OCI-LY1 (cell line): ENCODE measurements around the gene DLX4.

ENCODE experiments used
- H2AFZ ChIP-seq: fragments of 200-600 bp; sonication (generic), shearing (Covaris generic); 2 replicates; pipeline ENCODE4 v1.6.0; 2014; ENCODE audit warnings: antibody characterized with exemption, mild to moderate bottlenecking, low read length
- H3F3A ChIP-seq: fragments of 200-600 bp; sonication (generic), shearing (Covaris generic); 2 replicates; pipeline ENCODE4 v1.6.0; 2014; ENCODE audit warnings: mild to moderate bottlenecking, antibody characterized with exemption, low read length, moderate library complexity; ENCODE audit not compliant: insufficient read depth
- H3K27ac ChIP-seq: fragments of 200-600 bp; sonication (generic); 2 replicates; pipeline ENCODE4 v1.5.1; 2014; ENCODE audit warnings: low read length, mixed run types, mild to moderate bottlenecking, low read depth; ENCODE audit not compliant: poor library complexity, severe bottlenecking
- H3K27me3 ChIP-seq: fragments of 200-600 bp; sonication (generic); 2 replicates; pipeline ENCODE4 v1.6.0; 2014; ENCODE audit warnings: antibody characterized with exemption, mild to moderate bottlenecking, low read length, moderate library complexity; ENCODE audit not compliant: insufficient read depth
- H3K36me3 ChIP-seq: fragments of 200-600 bp; sonication (generic); 2 replicates; pipeline ENCODE4 v1.6.1; 2014; ENCODE audit warnings: mild to moderate bottlenecking, antibody characterized with exemption, low read length, moderate library complexity, mixed read lengths; ENCODE audit not compliant: insufficient read depth
- H3K4me1 ChIP-seq: fragments of 200-600 bp; sonication (generic); 2 replicates; pipeline ENCODE4 v1.5.1; 2014; ENCODE audit warnings: mild to moderate bottlenecking, low read length, moderate library complexity; ENCODE audit not compliant: insufficient read depth, severe bottlenecking
- H3K4me2 ChIP-seq: fragments of 200-600 bp; sonication (generic), shearing (Covaris generic); 2 replicates; pipeline ENCODE4 v1.6.1; 2014; ENCODE audit warnings: low read length
- H3K4me3 ChIP-seq: fragments of 200-600 bp; sonication (generic); 2 replicates; pipeline ENCODE4 v1.5.1; 2014; ENCODE audit warnings: low read length, low read depth, mild to moderate bottlenecking, mixed read lengths; ENCODE audit not compliant: poor library complexity, severe bottlenecking
- H3K79me2 ChIP-seq: fragments of 200-600 bp; shearing (Covaris generic); 2 replicates; pipeline ENCODE4 v1.6.1; 2016; ENCODE audit warnings: mixed run types, low read length, mixed read lengths; ENCODE audit not compliant: insufficient read depth
- H3K9ac ChIP-seq: fragments of 200-600 bp; sonication (generic), shearing (Covaris generic); 2 replicates; pipeline ENCODE4 v1.6.1; 2014; ENCODE audit warnings: mild to moderate bottlenecking, low read length, mixed read lengths
- H3K9me2 ChIP-seq: fragments of 200-600 bp; sonication (generic), shearing (Covaris generic); 2 replicates; pipeline ENCODE4 v1.6.1; 2014; ENCODE audit warnings: low read depth, mild to moderate bottlenecking, low read length, mixed read lengths
- H3K9me3 ChIP-seq: fragments of 200-600 bp; shearing (Covaris generic); 2 replicates; pipeline ENCODE4 v1.6.1; 2014; ENCODE audit warnings: low read length, mixed read lengths
- H4K20me1 ChIP-seq: fragments of 200-600 bp; sonication (generic), shearing (Covaris generic); 2 replicates; pipeline ENCODE4 v1.6.0; 2016; ENCODE audit warnings: mild to moderate bottlenecking, low read length; ENCODE audit not compliant: insufficient read depth
- CTCF ChIP-seq: fragments of 200-600 bp; sonication (generic), shearing (Covaris generic); IDR thresholded peaks from 2 replicates; pipeline ENCODE4 v1.5.1; 2017; ENCODE audit warnings: mild to moderate bottlenecking, antibody characterized with exemption, low read length, moderate library complexity, mixed read lengths
- EZH2 ChIP-seq: fragments of 200-600 bp; sonication (generic), shearing (Covaris generic); IDR thresholded peaks from 2 replicates; pipeline ENCODE4 v1.8.0; 2017; ENCODE audit warnings: borderline replicate concordance, mixed run types, mild to moderate bottlenecking, antibody characterized with exemption, low read length, moderate library complexity, mixed read lengths

DLX4 gene

GRCh38 chr17:49992191-49992932 lies 23.4 kb downstream of the DLX4 start:
- H3K27me3 ChIP-seq: 0 out of 2 replicates have a peak, but pooled peaks cover 7% of the 10 kb centered on the region
- no peaks in the 10 kb centered on the region for H3K9me3 ChIP-seq
- H3K36me3 ChIP-seq: no peaks in the 10 kb centered on the region
- no peaks in the 10 kb centered on the region for H3K79me2 ChIP-seq
- H3K4me2 ChIP-seq: no peak overlapping the region
- H3K4me1 ChIP-seq: no peaks in the 10 kb centered on the region
- no peak overlapping the region for H3K9ac ChIP-seq
- no peak overlapping the region for H3K27ac ChIP-seq
- H2AFZ ChIP-seq: no peak overlapping the region
- no peak overlapping the region for H3K4me3 ChIP-seq
- no peaks in the 10 kb centered on the region for H3K9me2 ChIP-seq
- H4K20me1 ChIP-seq: no peaks in the 10 kb centered on the region
- no peak for TF ChIP-seq EZH2
- TF ChIP-seq CTCF: no peak
- no peaks in the 10 kb centered on the region for H3F3A ChIP-seq

GRCh38 chr17:49992933-49993422 lies 24.0 kb downstream of the DLX4 start:
- H3K36me3 ChIP-seq: no peaks in the 10 kb centered on the region
- TF ChIP-seq CTCF (no peak), EZH2 (no peak)
- H3K9me2 ChIP-seq: no peaks in the 10 kb centered on the region
- H3F3A ChIP-seq: no peaks in the 10 kb centered on the region
- peak overlapping the region; percentile 37 for H3K4me3 ChIP-seq
- no peak overlapping the region for H3K27ac ChIP-seq
- H2AFZ ChIP-seq: no peak overlapping the region
- H3K4me2 ChIP-seq: peak overlapping the region; percentile 45
- no peaks in the 10 kb centered on the region for H3K9me3 ChIP-seq
- no peaks in the 10 kb centered on the region for H3K4me1 ChIP-seq
- no peaks in the 10 kb centered on the region for H4K20me1 ChIP-seq
- H3K9ac ChIP-seq: no peak overlapping the region
- peaks cover 11% of the 10 kb centered on the region; the same call in 1 of the 2 replicates for H3K27me3 ChIP-seq
- no peaks in the 10 kb centered on the region for H3K79me2 ChIP-seq

- no peak for TF ChIP-seq CTCF
- TF ChIP-seq EZH2: no peak
- H3K4me1 ChIP-seq: peaks cover 3% of the 10 kb centered on the region
- no peak overlapping the region for H2AFZ ChIP-seq
- no peaks in the 10 kb centered on the region for H3F3A ChIP-seq
- H4K20me1 ChIP-seq: no peaks in the 10 kb centered on the region
- peaks cover 8% of the 10 kb centered on the region; the same call in 1 of the 2 replicates for H3K27me3 ChIP-seq
- H3K79me2 ChIP-seq: no peaks in the 10 kb centered on the region
- no peaks in the 10 kb centered on the region for H3K9me2 ChIP-seq
- H3K27ac ChIP-seq: no peak overlapping the region
- no peak overlapping the region for H3K9ac ChIP-seq
- H3K9me3 ChIP-seq: no peaks in the 10 kb centered on the region
- H3K4me3 ChIP-seq: peak overlapping the region; percentile 37
- peak overlapping the region; percentile 45 for H3K4me2 ChIP-seq
- H3K36me3 ChIP-seq: no peaks in the 10 kb centered on the region
Observed at GRCh38 chr17:49993423-49994060, 24.6 kb downstream of the DLX4 start.
